H1 (cell line): ENCODE measurements around the gene PATJ. TPM values are rescaled to one million over a fixed set of nuclear protein-coding genes. Genes with fewer than 3 reads are reported as not detected.

ENCODE experiments used
- KDM5A ChIP-seq: fragments of 200-600 bp; IDR thresholded peaks from 2 replicates; pipeline ENCODE4 v1.7.1; 2012; ENCODE audit warnings: mild to moderate bottlenecking, low read length, inconsistent platforms, mixed read lengths
- NANOG ChIP-seq: IDR thresholded peaks from 2 replicates; pipeline ENCODE4 v1.6.1; 2011; ENCODE audit warnings: low read length, low read depth, mild to moderate bottlenecking, inconsistent platforms; ENCODE audit not compliant: insufficient read depth, poor library complexity, severe bottlenecking
- SIN3A ChIP-seq, 2 experiments: IDR thresholded peaks in 1 of 2; conservative IDR thresholded peaks in 1 of 2; 2 replicates each; pipeline ENCODE4 v1.6.1; 2011 to 2012; ENCODE audit warnings: low read length in 2 of 2, improper control_type of control experiment in 1 of 2, low read depth in 1 of 2, mild to moderate bottlenecking in 1 of 2
- polyA plus RNA-seq, 7 experiments: library from polyadenylated mRNA; depleted of rRNA in 3 of 7; stranded (reverse) in 5 of 7; unstranded in 2 of 7; fragments of >200 nt in 5 of 7; fragments of 200-250 nt in 2 of 7; gene quantifications; 1 replicate in 5 of 7; 2 replicates in 1 of 7; 4 replicates in 1 of 7; pipeline versions ENCODE4 v1.2.1 to v1.2.3, GENCODE V29; 2011 to 2013; ENCODE audit warnings: missing spikeins in 2 of 7, mixed read lengths in 2 of 7
- total RNA-seq: library from RNA; stranded (reverse); fragmentation: NEBNext Ultra II Directional; extraction: Animal tissue kit (Norgen Biotek cat#: 25700); gene quantifications from 2 replicates; pipeline ENCODE4 v1.2.1, GENCODE V29; 2021

PATJ gene
- total and polyA plus RNA-seq, 2 of the 8 experiments (the other 6 are each of a cell fraction or from before 2014, with no cell fraction given), result 8.2 to 55.6 TPM

- TF ChIP-seq SIN3A (conservative IDR thresholded peaks at IDR 0.05 in 1 of 2, IDR thresholded peaks at IDR 0.05 in 1 of 2; ENCODE audit: low read depth in 1 of 2, low read length in 2 of 2) (no peak), NANOG (no peak), KDM5A (no peak)
Measured at GRCh38 chr1:61952675-61953074, 210.4 kb downstream of the PATJ start (continued).
